ENCODE results near the gene ZNF276.

DNA sequence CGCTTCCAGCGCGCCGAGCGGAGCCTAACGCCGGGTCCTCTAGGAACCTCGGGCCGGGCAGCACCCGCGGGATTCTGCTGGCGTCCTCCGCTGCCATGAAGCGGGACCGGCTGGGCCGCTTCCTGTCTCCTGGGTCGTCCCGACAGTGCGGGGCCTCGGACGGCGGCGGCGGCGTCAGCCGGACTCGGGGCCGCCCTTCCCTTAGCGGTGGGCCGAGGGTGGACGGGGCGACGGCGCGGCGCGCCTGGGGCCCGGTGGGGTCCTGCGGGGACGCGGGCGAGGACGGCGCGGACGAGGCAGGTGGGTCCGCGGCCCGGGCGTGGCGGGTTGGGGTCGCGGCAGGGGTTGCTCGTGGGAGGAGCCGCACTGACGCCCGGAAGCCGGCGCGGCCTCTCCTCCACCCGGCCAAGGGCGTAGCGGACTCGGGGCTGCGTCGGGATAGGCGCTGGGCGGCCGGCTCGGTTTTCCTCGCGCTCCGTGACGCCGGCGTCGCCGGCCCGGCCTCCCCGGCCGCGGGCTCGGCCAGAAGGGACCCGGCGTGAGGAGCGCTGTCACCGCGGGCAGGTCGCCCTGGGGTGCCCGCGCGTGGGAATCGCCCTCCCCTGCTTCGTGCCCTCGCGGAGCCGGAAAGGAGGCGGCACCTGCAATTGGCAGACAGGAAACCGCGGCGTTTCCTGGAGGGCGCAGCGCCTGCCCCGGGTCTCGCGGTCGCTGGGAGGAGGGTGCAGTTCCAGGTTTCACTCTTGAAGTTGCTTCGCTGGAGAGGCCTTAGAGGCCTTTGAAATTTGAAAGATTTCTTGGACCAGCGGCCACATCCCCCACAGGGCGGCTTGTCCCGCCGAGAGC lies 432 bp downstream of the ZNF276 start:
- TF ChIP-seq, protein P1, sequence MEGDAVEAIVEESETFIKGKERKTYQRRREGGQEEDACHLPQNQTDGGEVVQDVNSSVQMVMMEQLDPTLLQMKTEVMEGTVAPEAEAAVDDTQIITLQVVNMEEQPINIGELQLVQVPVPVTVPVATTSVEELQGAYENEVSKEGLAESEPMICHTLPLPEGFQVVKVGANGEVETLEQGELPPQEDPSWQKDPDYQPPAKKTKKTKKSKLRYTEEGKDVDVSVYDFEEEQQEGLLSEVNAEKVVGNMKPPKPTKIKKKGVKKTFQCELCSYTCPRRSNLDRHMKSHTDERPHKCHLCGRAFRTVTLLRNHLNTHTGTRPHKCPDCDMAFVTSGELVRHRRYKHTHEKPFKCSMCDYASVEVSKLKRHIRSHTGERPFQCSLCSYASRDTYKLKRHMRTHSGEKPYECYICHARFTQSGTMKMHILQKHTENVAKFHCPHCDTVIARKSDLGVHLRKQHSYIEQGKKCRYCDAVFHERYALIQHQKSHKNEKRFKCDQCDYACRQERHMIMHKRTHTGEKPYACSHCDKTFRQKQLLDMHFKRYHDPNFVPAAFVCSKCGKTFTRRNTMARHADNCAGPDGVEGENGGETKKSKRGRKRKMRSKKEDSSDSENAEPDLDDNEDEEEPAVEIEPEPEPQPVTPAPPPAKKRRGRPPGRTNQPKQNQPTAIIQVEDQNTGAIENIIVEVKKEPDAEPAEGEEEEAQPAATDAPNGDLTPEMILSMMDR (IDR thresholded peaks at IDR 0.05; ENCODE audit: low read depth, low read length): no peak
- no peak for TF ChIP-seq EZH2phosphoT487 (IDR thresholded peaks at IDR 0.05; ENCODE audit: low read depth)

Measured in OCI-LY3 (cell line).